Measurements from ENCODE around the gene PDK4.

- TF ChIP-seq EZH2phosphoT487 (IDR thresholded peaks at IDR 0.05; ENCODE audit: low read depth) (no peak), CTCF (IDR thresholded peaks at IDR 0.05; ENCODE audit: low read depth, low read length) (no peak)
Measured at GRCh38 chr7:95631527-95631926, 35.2 kb upstream of the PDK4 start.

Measured in OCI-LY3 (cell line).